HG03354 (cell line): ENCODE results near the gene KIRREL3.
A peak's percentile ranks its signal among the peaks of the same experiment; 100 is the strongest.

ENCODE experiments used
- ATAC-seq: cut with Tn5 transposase; IDR thresholded peaks from one replicate; pipeline ENCODE4 v1.9.1; 2021; ENCODE audit warnings: mild to moderate bottlenecking; ENCODE audit not compliant: unreplicated experiment, poor library complexity, severe bottlenecking

KIRREL3 gene

GRCh38 chr11:126478466-126478865 lies 522.1 kb downstream of the KIRREL3 start:
- no peak for ATAC-seq

- no peak for ATAC-seq
Measured at GRCh38 chr11:126477535-126478305, 522.9 kb downstream of the KIRREL3 start.

GRCh38 chr11:126476977-126477376 lies 523.6 kb downstream of the KIRREL3 start:
- ATAC-seq, result no peak

- no peak for ATAC-seq
Measured at GRCh38 chr11:126476266-126476924, 524.2 kb downstream of the KIRREL3 start.

GRCh38 chr11:126475014-126475991 lies 525.3 kb downstream of the KIRREL3 start:
- no peak for ATAC-seq

- no peak for ATAC-seq
Measured at GRCh38 chr11:126474220-126474619, 526.4 kb downstream of the KIRREL3 start.

- ATAC-seq, result no peak
Measured at GRCh38 chr11:126473269-126473668, 527.3 kb downstream of the KIRREL3 start.

GRCh38 chr11:126469311-126469710 lies 531.3 kb downstream of the KIRREL3 start:
- no peak for ATAC-seq

GRCh38 chr11:126468102-126468521 lies 532.5 kb downstream of the KIRREL3 start:
- no peak for ATAC-seq

- no peak for ATAC-seq
Measured at GRCh38 chr11:126467471-126467870, 533.1 kb downstream of the KIRREL3 start.

GRCh38 chr11:126467046-126467370 lies 533.6 kb downstream of the KIRREL3 start:
- no peak for ATAC-seq

- ATAC-seq, result no peak
Measured at GRCh38 chr11:126466236-126467045, 534.1 kb downstream of the KIRREL3 start.

- peak; percentile 80 for ATAC-seq
Measured at GRCh38 chr11:126465573-126466188, 534.9 kb downstream of the KIRREL3 start.

GRCh38 chr11:126464796-126465195 lies 535.8 kb downstream of the KIRREL3 start:
- no peak for ATAC-seq

- ATAC-seq, result no peak
Measured at GRCh38 chr11:126462422-126462821, 538.1 kb downstream of the KIRREL3 start.

GRCh38 chr11:126461996-126462395 lies 538.6 kb downstream of the KIRREL3 start:
- ATAC-seq, result no peak

GRCh38 chr11:126461096-126461440 lies 539.5 kb downstream of the KIRREL3 start:
- ATAC-seq, result no peak

GRCh38 chr11:126460417-126461095 lies 540.0 kb downstream of the KIRREL3 start:
- ATAC-seq, result no peak
